HG03469 (cell line): ENCODE data around the gene SMC1B.
"Not testable (repeated sequence)": the region's sequence is repeated elsewhere in the genome, so short reads cannot be mapped to it uniquely, and the experiment has no call there.

Experiments
- ATAC-seq: cut with Tn5 transposase; IDR thresholded peaks from one replicate; pipeline ENCODE4 v1.9.1; 2021; ENCODE audit warnings: mild to moderate bottlenecking, moderate library complexity, moderate number of reproducible peaks; ENCODE audit not compliant: unreplicated experiment

Gene SMC1B

DNA sequence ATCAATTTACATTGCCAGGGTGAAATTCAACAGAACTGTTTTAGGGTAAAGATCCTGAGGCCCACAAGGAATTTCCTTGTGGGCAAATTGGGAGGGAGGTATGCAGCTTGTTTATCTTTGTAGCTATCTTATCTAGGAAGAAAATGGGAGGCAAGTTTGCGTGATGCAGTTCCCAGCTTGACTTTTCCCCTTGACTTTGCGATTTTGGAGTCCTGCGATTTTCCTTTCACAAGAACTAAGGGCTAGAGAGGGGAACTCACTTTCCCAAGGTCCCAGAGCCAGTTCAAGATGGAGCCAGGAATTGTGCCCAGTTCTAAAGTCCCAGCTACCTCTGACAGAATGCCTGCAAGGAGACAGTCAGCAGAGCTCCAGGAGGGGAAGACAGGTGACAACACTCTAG, 30.8 kb upstream of the SMC1B start:
- no peak for ATAC-seq

DNA sequence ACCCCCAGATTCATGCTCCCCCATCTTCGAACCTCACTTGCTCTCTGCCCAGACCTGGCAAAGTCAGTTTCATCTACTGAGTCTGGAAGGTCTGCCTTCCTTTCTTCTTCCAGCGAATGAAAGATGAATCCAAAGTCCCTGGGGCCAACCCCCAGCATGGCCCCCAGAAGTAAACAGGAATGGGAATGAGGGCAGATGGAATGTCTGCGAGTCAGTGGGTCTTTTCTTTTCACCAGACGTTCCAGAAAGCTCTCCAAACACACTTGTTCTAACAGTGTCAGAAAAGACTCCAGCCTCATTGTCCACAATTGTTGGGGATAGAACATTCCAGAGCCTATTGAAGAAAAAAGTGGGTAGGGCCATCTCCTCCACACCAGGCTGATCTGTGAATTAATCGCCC, 28.7 kb upstream of the SMC1B start:
- ATAC-seq = no peak

DNA sequence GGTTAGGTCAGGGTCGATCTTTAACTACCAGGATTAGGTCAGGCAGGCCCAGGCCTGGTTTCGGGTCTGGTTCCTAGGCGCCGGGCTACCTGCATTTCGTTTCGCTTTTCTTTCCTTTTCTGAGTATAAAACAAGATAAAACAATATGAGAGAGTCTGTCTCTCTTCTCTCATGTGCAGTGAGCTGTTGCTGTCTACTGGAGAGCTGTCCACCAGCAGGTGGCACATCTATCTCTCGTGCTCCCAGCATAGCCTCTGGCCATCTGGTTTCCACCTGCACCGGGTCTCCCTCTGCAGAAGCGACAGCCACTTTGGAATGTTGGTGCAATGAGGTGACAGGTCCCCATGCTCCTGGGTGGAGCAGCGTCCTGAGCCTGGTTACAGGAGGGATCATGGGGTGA, 27.7 kb upstream of the SMC1B start:
- no peak for ATAC-seq

DNA sequence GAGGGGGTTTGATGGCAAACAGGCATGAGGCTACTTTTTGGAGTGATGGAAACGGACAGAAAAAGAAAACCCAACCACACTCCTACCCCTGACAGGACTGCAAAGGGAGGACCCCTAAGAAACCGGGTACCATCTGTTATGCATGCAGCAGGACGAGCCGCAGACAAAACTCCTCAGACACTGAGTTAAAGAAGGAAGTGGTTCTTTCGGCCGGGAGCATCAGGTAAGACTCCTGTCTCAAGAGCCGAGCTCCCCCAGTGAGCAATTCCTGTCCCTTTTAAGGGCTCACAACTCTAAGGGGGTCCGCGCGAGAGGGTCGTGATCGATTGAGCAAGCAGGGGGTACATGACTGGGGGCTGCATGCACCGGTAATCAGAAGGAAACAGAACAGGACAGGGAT, 27.3 kb upstream of the SMC1B start:
- not testable (repeated sequence) for ATAC-seq

DNA sequence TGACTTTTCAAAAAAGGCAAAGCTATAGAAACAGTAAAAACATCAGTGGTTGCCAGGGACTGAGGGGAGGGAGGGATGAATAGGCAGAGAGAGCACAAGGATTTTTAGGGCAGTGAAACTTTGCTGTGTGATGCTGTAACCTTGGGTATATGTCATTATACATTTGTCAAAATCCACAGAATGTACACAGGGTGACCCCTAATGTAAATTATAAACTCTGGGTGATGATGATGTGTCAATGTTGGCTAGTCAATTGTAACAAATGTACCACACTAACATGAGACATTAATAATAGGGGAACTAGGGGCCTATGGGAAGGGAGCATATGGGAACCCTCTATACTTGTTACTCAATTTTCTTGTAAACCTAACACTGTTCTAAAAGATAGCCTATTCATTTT, 24.9 kb upstream of the SMC1B start:
- no peak for ATAC-seq

DNA sequence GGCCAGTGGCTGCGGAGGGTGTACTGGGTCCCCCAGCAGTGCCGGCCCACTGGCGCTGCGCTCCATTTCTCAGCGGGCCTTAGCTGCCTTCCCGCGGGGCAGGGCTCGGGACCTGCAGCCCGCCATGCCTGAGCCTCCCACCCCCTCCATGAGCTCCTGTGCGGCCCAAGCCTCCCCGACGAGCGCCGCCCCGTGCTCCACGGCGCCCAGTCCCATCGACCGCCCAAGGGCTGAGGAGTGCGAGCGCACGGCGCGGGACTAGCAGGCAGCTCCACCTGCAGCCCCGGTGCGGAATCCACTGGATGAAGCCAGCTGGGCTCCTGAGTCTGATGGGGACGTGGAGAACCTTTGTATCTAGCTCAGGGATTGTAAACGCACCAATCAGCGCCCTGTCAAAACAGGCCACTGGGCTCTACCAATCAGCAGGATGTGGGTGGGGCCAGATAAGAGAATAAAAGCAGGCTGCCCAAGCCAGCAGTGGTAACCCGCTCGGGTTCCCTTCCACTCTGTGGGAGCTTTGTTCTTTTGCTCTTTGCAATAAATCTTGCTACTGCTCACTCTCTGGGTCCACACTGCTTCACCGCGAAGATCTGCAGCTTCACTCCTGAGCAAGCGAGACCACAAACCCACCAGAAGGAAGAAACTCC, 23.6 kb upstream of the SMC1B start:
- not testable (repeated sequence) for ATAC-seq

DNA sequence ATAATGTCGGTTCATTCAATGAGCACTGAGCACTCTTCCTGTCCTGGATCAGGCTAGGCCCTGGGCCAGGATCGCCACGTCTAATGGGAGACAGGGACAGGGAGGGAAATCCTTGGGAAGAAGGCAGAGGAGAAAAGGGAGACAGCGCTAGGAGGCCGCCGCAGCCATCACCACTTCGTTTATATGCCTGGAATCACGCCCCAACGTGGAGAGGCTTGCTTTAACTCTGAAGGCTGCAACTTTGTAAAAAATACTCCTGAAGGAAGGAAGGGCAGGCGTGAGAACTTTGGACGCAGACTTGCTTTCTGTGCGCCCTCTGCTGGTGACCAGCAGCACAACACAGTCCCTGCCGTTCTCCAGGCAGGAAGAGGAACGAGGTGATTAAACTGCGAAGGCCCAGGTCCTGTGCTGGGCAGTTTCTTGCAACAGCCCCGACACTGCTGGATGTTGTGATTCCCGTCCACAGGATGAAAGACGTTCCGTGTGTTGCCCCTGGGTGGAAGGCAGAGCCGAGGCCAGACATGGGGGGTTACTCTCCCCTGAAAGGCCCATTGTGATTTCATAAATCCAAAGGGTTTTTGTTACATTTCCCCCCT, 22.2 kb upstream of the SMC1B start:
- ATAC-seq = no peak

DNA sequence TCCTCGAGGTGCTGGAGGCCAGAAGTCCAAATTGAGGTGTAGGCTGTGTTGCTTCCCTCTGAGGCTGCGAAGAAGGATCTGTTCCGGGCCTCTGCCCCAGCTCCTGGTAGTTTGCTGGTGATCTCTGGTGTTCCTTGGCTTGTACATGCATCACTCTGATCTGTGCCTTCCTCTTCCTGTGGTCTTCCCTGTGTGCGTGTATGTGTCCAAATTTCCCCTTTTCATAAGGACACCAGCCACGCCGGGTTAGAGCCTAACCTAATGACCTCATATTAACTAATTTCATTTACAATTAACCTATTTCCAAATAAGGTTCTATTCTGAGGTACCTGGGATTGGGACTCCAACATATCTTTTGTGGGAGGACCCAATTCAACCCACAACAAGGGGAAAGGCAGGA, 21.6 kb upstream of the SMC1B start:
- no peak for ATAC-seq

DNA sequence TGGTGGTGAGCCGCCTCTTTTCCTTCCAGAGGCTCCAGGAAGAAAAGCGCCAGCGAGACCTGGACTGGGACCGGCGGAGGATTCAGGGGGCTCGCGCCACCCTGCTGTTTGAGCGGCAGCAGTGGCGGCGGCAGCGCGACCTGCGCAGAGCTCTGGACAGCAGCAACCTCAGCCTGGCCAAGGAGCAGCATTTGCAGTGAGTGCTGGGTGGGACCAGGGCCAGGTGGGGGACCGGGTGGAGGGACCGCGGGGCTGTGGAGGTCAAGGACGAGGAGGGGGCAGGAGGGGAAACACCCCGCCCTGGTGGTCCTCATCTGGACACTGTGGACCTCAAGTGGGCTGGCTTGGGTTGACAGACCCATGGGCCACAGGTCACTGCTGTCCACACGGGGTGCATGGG, 17.5 kb upstream of the SMC1B start:
- ATAC-seq = no peak

DNA sequence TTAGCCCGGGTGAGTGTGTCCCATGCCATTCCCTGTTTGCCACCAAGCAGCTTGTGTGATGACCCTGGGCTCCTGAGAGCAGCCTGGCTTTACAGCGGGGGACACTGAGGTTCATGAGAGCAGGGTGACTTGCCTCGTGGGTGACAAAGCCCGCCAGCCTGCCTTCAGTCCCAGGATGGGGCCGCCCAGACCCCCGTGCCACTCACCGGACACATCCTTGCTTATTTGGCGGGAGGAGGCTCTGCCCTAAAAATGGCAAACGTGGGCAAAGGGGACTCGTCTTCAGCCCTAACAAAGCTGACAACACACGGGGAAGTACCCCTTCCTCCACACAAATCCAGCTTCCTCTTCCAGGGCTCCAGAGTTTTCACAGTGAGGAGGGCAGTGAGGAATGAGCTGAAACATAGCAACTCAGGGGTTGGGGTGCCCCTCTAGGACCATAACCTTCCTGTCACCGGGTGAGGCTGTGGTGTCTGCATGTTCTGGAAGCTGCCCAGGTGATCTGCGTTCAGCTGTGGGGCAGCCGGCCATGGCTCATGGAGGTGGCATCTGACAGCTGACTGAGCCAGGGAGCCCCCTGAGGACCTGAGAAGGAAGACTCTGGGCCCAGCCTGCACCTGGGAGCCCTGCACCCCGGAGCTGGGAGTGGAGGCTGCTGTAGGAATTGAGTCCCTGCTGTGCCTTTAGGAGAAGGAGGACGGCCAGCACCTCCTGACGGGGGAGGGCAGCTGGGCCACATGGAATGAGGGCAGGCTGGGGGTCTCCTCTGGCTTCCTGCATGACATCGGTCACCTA, 16.8 kb upstream of the SMC1B start:
- ATAC-seq = no peak

DNA sequence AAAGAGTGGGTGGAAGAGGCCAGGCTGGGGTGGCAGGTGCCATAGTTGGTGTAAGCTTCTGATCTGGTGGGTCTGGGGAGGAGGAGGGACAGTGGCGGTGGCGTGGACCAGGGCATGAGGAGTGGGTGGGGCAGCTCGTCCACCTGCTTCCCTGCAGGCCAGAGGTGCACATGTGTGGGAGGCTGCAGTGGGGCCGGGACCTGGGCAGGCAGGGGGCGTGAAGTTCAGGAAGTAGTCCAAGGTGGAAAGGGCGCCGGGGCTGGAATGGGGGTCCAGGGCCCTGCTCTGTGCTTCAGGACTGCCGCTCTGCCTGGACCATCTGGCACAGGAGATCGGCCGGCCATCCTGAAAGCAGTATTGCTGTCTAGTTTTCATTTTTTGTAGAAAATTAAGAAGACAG, 16.0 kb upstream of the SMC1B start:
- no peak for ATAC-seq

DNA sequence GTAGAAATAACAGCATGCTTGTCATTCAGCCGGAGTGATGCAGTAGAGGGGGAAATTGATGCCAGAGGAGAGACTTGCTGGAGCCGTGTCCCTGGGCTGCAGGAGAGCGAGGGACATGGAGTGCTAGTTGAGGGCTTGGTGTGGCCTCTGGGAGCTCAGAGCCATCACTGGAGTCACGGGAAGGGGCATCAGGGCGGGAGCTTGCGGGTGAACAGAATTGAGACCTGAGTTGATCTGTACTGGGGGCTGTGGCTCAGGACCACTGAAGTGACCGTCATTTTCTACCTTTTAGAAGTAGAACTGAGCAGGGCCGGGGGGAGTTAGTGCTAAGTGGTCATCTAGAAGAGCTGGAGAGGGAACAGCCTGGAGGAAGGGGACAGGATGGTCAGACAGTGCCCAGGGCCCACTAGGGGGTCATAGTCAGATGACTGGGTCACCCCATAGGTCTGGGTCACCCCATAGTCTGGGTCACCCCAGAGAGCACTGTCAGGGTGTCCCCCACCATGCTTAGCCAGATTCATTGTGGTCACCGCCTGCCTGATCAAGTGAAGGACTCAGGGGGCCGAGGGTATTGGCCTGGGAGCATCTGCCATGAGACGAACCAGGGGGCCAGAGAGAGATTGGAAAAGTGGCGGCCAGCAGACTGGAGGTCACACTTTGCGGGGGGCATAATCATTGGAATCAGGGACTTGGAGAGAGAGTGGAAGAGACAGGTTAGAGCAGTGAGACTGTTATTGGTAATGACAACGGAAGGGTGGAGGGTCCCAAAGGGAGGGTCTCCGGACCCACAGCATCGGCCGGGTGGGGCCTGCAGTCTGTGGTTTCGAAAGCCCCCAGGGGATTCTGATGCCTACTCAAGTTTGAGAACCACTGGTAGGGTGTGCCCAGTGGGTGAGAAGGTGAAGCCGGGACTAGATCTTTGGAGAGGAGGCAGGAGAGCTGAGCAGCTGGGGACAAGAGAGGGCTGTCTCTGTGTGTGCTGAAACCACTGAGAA, 15.3 kb upstream of the SMC1B start:
- ATAC-seq = no peak

DNA sequence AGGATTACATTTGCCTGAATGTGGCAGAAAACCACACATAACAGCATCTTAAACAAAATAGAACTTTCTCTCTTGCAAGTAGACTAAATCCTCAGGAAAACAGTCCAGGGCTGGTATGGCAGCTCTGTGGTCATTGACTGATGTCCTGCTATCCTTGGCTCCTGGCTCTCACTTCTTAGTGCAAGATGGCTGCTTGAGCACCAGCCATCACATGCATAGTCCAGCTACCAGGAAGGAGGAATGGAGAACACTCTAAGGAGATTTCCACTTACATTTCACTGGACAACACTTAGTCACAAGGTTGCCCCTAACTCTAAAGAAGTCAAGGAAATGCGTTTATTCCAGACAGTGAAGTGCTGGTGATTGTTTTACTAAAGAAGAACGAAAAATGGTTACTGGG, 13.7 kb upstream of the SMC1B start:
- no peak for ATAC-seq

DNA sequence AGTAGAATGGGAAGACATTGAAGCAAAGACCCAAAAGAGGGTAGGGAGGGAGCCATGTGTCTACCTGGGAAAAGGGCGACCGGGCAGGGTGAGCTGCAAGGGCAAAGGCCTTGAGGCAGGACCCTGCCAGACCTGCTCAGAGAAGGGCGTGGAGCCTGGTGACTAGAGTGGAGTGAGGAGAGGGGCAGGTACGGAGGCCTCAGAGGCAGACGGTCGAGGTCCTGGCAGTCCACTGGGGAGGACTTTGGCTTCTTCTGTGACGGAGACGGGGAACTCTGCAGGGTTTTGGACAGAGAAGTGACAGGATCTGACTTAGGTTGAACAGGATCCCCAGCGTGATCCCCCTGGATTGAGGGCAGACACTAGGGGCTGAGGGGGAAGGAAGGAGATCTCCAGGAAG, 13.0 kb upstream of the SMC1B start:
- ATAC-seq = no peak

DNA sequence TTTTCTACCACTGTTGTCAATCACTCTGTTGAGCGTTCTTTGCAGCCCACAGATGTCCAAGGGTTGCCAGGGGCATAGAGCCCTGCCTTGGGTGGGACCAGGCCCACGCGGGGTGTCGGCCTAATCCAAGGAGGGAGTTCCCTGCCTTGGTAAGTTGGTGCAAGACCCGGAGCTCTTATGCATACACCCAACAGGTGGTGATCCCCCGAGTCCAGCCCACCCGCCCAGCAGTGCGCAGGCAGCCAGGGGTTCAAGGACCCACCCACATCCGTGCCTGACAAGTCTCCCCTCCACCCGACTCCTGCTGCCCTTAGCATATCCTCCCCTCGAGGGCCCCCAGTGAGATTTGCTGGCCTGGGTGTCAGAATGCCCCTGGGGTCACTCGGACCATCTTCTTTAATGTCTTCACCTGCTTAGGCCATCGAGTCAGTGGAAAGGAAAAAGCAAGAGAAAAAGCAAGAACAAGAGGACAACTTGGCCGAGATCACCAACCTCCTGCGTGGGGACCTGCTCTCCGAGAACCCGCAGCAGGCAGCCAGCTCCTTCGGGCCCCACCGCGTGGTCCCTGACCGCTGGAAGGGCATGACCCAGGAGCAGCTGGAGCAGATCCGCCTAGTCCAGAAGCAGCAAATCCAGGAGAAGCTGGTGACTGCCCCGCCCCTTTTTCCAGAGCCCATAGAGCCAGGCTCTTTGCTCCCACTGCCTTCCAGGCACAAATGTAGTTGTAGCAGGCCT, 12.3 kb upstream of the SMC1B start:
- ATAC-seq = no peak

DNA sequence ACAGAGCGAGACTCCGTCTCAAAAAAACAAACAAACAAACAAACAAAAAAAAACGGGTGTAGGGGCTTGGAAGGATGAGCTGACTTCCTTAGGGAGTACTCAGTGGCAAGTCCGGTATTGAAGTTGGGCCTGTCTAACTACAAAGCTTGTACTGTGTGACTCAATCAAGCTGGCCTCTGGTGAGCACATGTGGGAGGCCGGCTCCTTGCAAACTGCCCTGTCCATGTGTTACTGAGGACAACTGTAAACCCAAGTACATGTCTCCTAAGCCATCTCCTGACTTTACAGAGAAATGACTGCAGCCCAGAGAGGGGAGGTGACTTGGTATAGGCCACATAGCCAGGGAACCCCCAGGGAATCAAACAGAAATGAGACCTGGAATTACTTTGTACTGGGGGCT, 11.7 kb upstream of the SMC1B start:
- ATAC-seq = no peak

DNA sequence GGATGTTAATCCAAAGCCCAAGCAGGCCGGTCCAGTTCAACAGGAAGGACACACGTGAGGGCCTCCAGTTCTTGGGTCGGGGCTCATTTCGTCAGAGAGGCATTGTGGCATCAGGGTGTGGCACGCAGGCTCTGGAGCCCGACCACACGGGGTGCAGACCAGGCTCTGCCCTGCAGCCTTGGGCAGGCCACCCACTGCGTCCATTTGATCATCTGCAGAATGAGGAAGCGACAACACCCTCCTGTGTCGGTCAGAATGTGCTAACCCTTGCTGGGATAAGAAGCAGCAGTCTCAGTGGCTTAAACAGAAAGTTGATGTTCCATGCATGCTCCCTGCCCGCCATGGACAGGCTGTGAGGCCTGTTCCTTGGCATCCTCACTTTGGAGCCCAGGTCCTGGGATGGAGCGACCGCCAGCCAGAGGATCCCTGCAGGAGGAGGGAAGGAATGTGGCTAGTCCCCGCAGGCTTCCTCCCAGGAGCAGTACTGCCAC, 10.9 kb upstream of the SMC1B start:
- ATAC-seq = no peak

DNA sequence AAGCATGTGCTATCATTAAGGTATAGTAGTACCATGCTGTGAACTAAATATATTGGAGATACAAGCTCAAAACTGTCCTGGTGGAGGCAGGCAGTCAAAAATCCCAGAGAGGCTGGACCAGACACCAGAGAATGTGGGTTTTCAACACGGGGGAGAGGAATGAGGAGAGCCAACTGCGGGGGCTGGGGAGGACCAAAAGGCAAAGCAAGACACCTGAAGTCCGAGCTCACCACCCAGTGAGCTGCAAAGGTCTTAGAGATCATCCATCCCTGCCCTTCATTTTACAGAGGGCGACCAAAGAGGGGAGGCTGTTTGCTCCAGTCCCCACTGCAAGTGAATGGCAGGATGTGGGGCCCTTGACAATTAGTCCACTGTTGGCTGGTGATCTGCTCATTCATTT, 10.1 kb upstream of the SMC1B start:
- no peak for ATAC-seq

DNA sequence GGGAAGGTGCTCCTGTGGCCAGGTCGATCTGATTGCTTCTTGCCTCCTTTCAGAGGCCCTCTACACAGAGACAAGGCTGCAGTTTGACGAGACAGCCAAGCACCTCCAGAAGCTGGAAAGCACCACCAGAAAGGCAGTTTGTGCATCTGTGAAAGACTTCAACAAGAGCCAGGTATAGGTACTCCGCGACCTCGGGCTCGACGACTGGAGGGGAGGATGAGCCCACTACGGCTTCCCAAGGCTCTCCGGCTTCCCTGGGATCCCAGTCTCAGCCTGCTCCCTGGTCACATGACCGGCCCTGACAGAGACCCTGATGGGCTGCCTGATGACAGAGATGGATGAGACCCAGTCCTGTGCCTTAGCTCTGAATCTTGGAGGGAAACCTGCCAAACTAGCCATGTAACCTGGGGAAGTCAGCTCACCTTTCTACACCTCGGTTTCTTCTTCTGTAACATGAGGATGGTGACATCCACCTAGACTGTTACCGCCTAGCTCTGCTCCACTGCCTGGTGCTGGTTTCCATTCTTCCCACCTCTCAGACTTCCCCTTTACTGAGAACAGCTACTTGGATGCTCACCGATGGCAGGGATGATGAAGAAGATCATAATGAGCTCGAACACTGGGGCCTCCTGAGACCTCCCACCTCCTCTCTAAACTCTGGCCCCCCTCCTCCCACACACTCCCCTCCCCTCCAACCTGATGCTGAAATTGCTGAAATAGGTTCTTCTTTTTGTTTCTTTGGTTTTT, 9.0 kb upstream of the SMC1B start:
- ATAC-seq = no peak
